Measurements from ENCODE around the gene ADCYAP1R1. TPM values are rescaled to one million over a fixed set of nuclear protein-coding genes. Genes with fewer than 3 reads are reported as not detected.

Gene ADCYAP1R1
- total and polyA plus RNA-seq, 11 donors, result 0.42 to 7.7 (median 1.6) TPM

DNA sequence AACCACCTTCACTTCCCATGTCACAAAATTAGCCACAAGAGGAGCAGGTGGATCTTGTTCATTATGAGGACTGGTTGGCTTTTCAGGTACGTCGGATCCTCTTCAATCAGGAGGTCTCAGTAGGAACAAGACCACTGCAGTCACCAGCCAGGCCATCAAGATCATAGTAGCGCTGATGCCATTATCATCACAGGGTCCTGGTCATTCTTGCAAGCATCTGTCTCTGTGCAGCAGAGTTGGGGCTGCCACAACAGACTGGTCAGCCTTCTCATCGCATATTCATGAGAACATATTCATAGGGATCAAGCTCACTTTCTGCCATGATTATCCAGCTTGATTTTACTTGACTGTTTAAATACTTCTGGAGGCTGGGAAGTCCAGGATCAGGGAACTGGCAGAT, 67.1 kb downstream of the ADCYAP1R1 start:
- Histone ChIP-seq H3K36me3 (no peaks in the 10 kb centered on the region), H3K9me3 (no peaks in the 10 kb centered on the region), H3K27ac (no peak overlapping the region), H3K4me1 (peaks cover 0 to 5% (median 0%) of the 10 kb centered on the region in 12 donors), H3K4me3 (no peak overlapping the region), H3K27me3 (no peaks in the 10 kb centered on the region)
- DNase-seq, result peak in 1 of 5 donors; percentile 6
- WGBS, 4 donors, result 80 to 92% (median 85%) methylated on average over 4 of the region's 4 CpGs
- no peak for ATAC-seq
- TF ChIP-seq POLR2A (IDR thresholded peaks at IDR 0.05), result no peak
- TF ChIP-seq, protein P1, sequence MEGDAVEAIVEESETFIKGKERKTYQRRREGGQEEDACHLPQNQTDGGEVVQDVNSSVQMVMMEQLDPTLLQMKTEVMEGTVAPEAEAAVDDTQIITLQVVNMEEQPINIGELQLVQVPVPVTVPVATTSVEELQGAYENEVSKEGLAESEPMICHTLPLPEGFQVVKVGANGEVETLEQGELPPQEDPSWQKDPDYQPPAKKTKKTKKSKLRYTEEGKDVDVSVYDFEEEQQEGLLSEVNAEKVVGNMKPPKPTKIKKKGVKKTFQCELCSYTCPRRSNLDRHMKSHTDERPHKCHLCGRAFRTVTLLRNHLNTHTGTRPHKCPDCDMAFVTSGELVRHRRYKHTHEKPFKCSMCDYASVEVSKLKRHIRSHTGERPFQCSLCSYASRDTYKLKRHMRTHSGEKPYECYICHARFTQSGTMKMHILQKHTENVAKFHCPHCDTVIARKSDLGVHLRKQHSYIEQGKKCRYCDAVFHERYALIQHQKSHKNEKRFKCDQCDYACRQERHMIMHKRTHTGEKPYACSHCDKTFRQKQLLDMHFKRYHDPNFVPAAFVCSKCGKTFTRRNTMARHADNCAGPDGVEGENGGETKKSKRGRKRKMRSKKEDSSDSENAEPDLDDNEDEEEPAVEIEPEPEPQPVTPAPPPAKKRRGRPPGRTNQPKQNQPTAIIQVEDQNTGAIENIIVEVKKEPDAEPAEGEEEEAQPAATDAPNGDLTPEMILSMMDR (IDR thresholded peaks at IDR 0.05), result no peak
- intact Hi-C loops (cut with DNase I), result no loop called here

DNA sequence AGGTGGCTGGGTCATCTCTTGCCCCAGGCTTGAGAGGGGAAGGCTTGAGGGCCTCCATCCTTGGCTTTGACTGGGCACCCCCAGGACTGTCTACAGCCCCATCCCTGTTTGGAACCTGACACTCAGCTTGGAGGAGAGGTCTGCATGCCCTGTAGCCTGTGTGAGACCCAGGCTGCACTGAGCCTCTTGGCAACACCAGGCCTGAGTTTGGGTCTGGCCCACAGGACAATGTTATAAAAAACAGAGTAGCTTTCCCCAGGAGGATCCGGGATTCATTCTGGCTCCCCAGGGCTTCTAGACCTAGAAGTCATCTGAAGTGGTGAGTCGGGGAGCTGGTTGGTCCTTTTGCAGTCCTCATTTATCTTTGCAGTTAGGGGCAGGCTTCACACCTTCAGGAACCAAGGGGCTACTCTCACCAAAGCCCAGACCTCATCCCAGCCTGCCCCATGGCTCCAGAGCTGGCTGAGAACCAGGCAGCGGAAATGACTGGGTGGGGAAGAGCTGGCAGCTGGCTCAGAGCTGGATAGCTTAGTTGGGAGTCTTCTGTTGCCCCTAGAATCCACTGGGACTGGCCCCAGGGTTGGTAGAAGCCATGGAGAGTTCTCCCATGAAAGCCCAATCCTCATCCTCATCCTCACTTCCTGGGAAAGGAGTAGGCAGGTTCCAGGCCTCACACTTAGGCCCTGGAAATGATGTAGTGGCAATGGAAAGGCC, 68.8 kb downstream of the ADCYAP1R1 start:
- H3K36me3 ChIP-seq, result no peaks in the 10 kb centered on the region
- no peak for TF ChIP-seq POLR2A (IDR thresholded peaks at IDR 0.05)
- TF ChIP-seq, protein P1 (IDR thresholded peaks at IDR 0.05), result no peak
- DNase-seq (no peak), ATAC-seq (no peak)
- H3K4me3 ChIP-seq, result no peak overlapping the region
- no peaks in the 10 kb centered on the region for H3K9me3 ChIP-seq
- peaks cover 0 to 5% (median 0%) of the 10 kb centered on the region in 12 donors for H3K4me1 ChIP-seq
- no peak overlapping the region for H3K27ac ChIP-seq
- intact Hi-C loops (cut with DNase I), result loop anchor here in 8 of 10 donors (2.0 to 5.0 kb wide), 5 partner anchors 136 to 379 kb away; no protein-coding TSS in a partner anchor
- 61 to 87% (median 77%) methylated on average over 3 of the region's 3 CpGs for WGBS, 4 donors
- no peaks in the 10 kb centered on the region for H3K27me3 ChIP-seq

DNA sequence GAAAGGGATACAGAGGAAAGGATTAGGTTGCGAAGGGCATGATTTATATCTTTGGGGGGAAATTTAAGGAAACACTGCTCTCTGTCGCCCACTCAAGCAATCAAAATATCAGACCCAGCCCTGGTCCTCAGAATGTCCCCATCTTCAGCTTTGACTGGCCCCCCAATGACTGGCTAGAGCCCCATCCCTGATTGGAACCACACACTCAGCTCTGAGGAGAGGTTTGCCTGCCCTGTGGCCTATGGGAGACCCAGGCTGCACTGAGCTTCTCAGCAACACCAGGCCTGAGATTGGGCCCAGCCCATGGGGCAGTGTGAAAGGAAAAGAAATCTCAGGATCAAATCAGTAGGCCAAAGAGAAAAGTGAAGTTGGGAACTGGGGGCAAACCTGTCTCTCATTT, 69.5 kb downstream of the ADCYAP1R1 start:
- DNase-seq (no peak), ATAC-seq (no peak)
- H3K36me3 ChIP-seq, result no peaks in the 10 kb centered on the region
- no peaks in the 10 kb centered on the region for H3K27me3 ChIP-seq
- no peak overlapping the region for H3K4me3 ChIP-seq
- no peaks in the 10 kb centered on the region for H3K9me3 ChIP-seq
- intact Hi-C loops (cut with DNase I), result loop anchor here in 8 of 10 donors (2.0 to 5.0 kb wide), 5 partner anchors 137 to 379 kb away; no protein-coding TSS in a partner anchor
- TF ChIP-seq POLR2A (IDR thresholded peaks at IDR 0.05), result no peak
- TF ChIP-seq, protein P1 (IDR thresholded peaks at IDR 0.05), result no peak
- WGBS, 4 donors, result 90 to 99% (median 93%) methylated on average over 2 of the region's 2 CpGs
- H3K4me1 ChIP-seq, result peaks cover 0 to 5% (median 0%) of the 10 kb centered on the region in 12 donors
- H3K27ac ChIP-seq, result no peak overlapping the region

DNA sequence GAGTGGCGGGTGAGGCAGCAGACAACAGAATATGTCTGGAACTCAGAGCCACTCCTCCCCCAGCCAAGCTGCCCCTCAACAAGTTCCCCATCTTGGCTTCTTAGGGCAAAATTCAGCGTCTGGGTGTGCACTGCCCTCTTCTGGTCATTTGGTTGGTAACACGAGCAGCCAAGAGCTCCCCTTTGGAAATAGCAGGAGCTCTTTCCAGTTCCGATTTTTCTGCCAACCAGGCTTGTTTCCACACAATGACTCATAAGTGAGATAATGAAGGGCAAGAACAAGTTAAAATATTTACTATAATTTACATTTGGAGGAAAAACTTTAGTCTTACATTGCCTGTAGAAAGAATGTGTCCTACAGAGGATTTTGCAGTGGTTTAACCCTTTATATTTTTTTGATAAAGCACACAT, 70.5 kb downstream of the ADCYAP1R1 start:
- H3K36me3 ChIP-seq, result no peaks in the 10 kb centered on the region
- no peaks in the 10 kb centered on the region for H3K9me3 ChIP-seq
- peaks cover 0 to 5% (median 0%) of the 10 kb centered on the region in 12 donors for H3K4me1 ChIP-seq
- DNase-seq (peak in 4 of 5 donors; percentile 50 to 66 (median 57)), ATAC-seq (peak; percentile 40 to 82 (median 79))
- WGBS, 4 donors, result 1 to 6% (median 2%) methylated on average over 4 of the region's 4 CpGs
- intact Hi-C loops (cut with DNase I), result loop anchor here (1.0 to 5.0 kb wide), 10 partner anchors 50 to 380 kb away; no protein-coding TSS in a partner anchor
- no peak overlapping the region for H3K4me3 ChIP-seq
- no peak for TF ChIP-seq POLR2A (IDR thresholded peaks at IDR 0.05)
- TF ChIP-seq, protein P1 (IDR thresholded peaks at IDR 0.05), result peak; percentile 72 to 94 (median 86)
- no peaks in the 10 kb centered on the region for H3K27me3 ChIP-seq
- no peak overlapping the region for H3K27ac ChIP-seq
